Measurements from ENCODE around the gene CALU.

Gene CALU

DNA sequence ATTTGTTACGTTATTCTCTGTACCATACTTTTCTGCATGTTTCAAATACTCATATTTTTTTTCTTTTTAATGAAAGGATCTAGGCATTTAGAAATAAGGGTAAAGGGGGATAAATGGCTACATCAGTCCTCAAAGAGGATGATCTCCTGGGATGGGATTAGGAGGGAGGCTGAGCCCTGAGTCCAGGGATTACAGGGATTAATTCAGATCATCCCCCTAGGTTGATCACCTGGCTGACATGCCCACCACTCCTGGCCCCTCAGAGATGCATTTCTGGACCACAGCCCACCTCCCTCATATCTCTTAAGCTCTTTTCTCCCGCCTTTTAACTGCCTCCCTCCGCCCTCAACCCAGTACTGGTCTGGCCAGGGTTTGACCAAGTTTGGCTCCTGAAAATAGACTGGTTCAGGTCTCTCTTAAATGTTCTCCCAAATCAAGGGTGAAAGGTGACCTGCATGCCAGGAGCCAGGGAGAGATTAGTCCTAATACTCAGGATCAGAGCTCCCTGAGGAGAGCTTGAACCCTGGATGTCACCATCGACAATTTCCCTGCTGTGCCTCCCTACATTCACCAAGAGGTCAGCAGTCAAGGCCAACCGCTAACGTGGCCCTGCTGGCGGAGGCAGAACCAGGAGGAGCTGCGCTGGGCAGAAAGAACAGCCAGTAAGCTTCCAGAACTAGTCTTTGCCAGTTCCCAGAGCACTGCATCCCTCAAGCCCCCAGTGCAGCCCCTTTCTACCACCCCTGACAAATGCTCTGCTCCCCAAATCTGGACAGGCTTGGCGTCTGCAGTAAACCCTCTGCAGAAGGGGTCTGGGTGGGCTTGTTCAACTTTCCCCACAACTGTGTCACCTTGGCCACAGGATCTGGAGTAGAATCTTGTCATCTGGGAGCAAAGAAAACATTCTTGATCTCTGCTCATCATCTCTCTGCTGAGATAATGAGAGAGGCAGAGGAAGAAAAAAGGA, 49.6 kb downstream of the CALU start:
- DNase-seq = no peak

- no peak for DNase-seq
These were observed 51.3 kb downstream of the CALU start for GRCh38 chr7:128790315-128791041.

- DNase-seq = peak in 8 of 14 donors; percentile 16 to 71 (median 54)
These were observed 52.2 kb downstream of the CALU start, which contains the start of gene CCDC136 for GRCh38 chr7:128791121-128791971. Gene CCDC136, plus strand, starts transcription at chr7:128791968. Its CDS starts 444 bp downstream, at chr7:128792412.

- DNase-seq = peak in 2 of 14 donors; percentile 18 to 25
These were observed 52.8 kb downstream of the CALU start for GRCh38 chr7:128791972-128792327.

- peak in 4 of 14 donors; percentile 13 to 73 (median 22) for DNase-seq
These were observed 53.5 kb downstream of the CALU start for GRCh38 chr7:128792471-128793180.

DNA sequence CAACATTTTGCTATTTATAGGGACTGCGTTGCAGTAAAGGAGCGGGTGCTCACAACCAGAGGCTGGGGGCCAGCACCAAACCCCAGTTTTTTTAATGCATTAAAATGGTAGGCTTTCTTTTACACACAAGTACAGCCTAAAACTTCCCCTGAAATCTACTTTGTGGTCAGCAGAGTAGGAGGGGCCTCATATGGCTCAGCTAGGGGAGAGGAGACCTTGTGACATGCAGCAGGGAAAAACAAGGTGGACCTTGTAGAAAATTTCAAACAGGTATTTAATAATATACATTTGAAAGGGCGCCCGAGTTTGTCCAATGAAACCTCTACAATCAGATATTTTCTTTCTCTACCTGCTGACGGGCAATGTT, 54.0 kb downstream of the CALU start:
- no peak for DNase-seq

- DNase-seq = no peak
These were observed 54.9 kb downstream of the CALU start for GRCh38 chr7:128794020-128794419.

GRCh38 chr7:128794436-128794835, 55.3 kb downstream of the CALU start:
- no peak for DNase-seq

GRCh38 chr7:128795129-128795528, 56.0 kb downstream of the CALU start:
- no peak for DNase-seq

GRCh38 chr7:128796327-128796726, 57.2 kb downstream of the CALU start:
- DNase-seq = no peak

DNA sequence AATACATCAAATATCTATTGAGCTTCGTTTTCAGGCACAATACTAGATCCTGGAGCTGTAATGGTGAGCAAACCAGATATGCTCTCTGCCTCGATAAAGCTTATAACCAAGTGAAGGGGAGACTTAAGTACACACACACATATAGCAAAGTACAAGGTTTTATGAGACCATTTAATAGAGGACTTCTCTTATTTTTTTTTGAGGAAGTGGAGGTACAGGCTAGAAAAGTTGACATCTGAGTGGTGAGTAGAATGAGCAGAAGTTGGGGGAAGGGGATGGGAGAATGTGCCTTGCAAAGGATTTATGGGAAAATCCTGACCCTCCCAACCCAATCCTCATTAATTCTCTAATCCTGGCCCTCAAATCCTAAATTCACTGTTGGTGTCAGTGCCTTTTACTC, 60.3 kb downstream of the CALU start:
- no peak for DNase-seq

GRCh38 chr7:128800567-128800966, 61.4 kb downstream of the CALU start:
- DNase-seq = no peak

- DNase-seq = no peak
These were observed 61.8 kb downstream of the CALU start for GRCh38 chr7:128801003-128801402.

DNA sequence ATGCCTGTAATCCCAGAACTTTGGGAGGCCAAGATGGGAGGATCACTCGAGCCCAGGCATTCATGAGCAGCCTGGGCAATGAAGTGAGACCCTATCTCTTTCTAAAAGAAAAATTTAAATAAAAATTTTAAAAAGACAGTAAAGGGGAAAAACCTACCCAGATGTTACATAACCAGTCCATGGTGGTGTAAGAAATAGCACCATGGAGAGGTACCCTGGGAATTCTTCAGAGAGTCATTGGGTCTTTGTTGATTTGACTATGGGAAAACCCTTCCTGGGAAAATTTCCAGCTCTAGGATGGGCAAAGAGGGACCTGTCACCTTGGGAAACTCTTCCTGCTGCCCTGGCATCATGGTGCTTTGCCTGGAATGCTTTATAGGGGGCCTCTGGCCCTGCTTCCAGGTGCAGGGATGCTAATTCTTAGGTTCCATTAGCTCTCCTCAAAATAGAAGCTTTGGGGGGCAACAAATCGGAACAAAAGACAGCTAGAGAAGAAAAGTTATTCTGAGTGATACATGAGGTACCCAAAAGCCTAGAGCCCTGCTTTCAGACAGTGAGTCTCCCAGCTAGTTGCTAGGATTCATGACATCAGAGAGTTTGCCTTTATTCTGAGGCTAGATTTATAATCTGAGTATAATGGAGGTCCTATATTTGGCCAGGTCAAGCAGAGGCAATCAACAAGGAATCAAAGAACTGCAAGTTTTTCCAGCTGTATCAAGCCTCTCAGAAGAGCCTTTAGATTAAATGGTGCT, 62.7 kb downstream of the CALU start:
- no peak for DNase-seq

GRCh38 chr7:128804484-128804883, 65.3 kb downstream of the CALU start:
- DNase-seq = no peak

- DNase-seq = no peak
These were observed 66.1 kb downstream of the CALU start for GRCh38 chr7:128805225-128805624.

- no peak for DNase-seq
These were observed 68.0 kb downstream of the CALU start for GRCh38 chr7:128807191-128807590.

GRCh38 chr7:128809363-128809762, 70.2 kb downstream of the CALU start:
- DNase-seq = no peak

GRCh38 chr7:128810473-128810872, 71.3 kb downstream of the CALU start:
- no peak for DNase-seq

DNA sequence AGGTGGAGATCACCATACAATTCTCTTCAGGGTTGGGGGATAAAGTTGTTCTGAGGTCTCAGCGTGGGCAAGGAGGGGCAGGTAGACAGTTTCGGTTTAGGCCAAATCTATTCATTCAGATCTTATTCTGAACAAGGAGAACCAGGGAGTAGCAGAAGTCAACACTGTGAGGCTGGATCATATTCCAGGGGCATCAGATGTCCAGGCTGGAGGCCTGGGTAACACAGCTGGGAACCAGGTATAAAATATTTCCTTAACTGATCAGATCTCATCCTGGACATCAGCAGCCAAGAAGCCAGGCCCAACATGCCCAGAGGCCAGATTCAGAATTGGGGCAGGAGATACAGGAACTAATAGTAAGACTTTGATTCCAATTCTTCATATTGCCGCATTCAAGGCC, 71.8 kb downstream of the CALU start:
- DNase-seq = no peak
